NCI-H510A treated with DMSO at 0.1 percent for 48 hours (cell line): ENCODE results near the gene NPL.

Source experiments
- DNase-seq: peaks from one replicate; lab custom pipeline; 2025; lab: John Stamatoyannopoulos, UW

Gene NPL

GRCh38 chr1:182816863-182817262, 27.3 kb downstream of the NPL start:
- DNase-seq = peak; percentile 10

GRCh38 chr1:182817802-182818201, 28.2 kb downstream of the NPL start:
- DNase-seq = no peak

GRCh38 chr1:182823220-182823619, 33.6 kb downstream of the NPL start:
- DNase-seq = no peak

GRCh38 chr1:182826892-182827291, 37.3 kb downstream of the NPL start:
- no peak for DNase-seq

DNA sequence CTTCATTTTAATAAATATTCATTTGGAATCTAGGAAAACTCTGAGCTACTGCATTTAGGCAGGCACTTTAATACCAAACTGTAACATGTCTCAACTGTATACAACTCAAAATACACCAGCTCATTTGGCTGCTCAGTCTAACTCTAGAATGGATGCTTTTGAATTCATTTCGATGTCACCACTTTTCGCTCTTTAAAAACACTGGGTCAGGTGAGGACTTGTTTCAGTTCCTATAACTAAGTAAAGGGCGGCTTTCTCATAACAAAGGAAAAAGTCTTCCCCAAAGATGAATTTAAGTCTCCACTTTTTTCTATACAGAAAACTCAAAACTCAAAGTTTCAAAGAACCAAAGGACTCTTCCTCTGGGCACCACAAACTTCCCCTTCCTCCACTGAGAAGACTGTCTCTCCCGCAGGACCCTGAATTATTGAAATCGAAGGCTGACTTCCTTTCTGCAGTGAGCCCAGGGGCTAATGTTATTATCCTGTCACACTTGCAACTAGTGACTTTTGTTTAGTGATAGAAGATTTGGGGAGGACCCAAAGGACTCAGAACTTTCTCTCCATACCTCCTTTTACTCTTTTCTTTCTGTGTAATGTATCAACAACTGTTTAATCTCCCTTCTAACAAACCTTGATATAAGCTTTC, 39.8 kb downstream of the NPL start:
- no peak for DNase-seq

- DNase-seq = no peak
Observed at GRCh38 chr1:182833271-182833670, 43.7 kb downstream of the NPL start.

- no peak for DNase-seq
Observed at GRCh38 chr1:182834326-182834725, 44.8 kb downstream of the NPL start.

- no peak for DNase-seq
Observed at GRCh38 chr1:182835806-182836205, 46.2 kb downstream of the NPL start.

DNA sequence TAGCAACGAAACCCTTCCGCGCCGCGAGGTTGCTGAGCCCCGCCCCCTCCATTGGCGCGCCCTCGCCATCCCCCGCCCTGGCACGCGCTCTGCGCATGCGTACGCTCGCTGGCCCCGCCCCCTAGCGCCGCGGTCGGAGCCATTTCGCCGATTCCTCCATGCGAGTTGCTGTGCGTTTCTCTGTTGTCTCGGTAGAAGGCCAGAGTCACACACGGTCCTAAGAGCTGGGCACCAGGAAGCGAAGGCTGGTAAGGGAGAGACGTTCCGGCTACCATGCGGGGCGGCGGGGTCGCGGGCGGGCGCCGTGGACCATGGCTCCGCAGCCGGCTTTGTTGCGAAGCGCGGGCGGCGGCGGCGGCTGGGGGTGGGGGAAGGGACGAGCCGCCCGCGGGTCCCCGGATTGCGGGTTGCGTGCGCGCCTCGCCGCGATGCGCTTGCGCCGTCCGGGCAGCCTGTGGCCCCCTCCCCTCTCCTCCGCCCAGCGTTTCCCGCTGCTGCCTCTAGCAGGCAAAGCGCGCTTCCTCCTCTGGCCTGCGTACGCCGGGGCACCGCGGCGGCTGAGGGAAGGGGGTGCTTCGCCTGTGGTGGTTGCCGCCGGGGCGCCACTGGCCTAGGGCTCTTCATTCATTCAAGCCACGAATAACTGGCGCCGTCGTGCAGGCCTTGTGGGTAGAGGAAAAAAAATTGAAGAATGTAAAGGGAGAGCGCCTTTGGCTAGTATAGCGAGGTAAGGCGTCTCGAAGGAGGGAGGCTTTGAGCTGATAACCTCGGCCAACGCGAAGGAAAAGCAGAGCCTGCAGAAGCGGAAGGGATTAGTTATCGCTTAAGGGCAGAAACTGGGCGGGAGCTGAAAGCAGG, 49.9 kb downstream of the NPL start, which contains the start of gene DHX9:
DHX9 (plus strand) TSS at position 139 of the 858 bp plus-strand sequence. CDS start 3,220 bp downstream, outside the sequence.
- peak; percentile 85 for DNase-seq

DNA sequence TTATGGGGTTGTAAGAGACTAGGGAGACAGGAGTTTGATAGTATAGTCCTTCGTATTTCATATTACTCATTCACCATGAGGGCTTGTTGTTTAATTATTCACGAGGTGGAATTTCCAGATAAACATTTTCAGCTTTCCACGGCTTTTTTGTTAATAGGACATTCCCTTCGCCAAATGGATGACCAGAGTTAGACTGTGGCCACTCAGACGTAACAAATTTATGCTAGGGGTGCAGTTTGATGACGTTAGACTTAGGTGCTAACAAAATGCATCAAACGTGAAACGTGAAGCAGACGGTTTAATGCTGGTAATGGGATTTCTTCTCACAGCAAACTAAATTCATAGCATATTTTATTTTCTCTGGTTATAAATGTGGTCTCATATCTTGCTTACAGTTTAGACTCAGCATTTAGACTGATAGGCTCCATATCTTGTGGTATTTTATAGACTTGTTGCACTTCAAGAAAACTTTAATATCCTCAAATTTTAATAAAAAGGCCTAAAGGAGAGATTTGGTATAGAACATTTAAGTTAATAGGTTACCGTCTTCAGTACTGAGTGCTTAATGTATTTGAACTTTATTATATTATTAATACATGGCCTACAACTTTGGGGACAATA, 51.9 kb downstream of the NPL start:
- peak; percentile 13 for DNase-seq

GRCh38 chr1:182842265-182842664, 52.7 kb downstream of the NPL start:
- DNase-seq = no peak

GRCh38 chr1:182845379-182845778, 55.8 kb downstream of the NPL start:
- no peak for DNase-seq

DNA sequence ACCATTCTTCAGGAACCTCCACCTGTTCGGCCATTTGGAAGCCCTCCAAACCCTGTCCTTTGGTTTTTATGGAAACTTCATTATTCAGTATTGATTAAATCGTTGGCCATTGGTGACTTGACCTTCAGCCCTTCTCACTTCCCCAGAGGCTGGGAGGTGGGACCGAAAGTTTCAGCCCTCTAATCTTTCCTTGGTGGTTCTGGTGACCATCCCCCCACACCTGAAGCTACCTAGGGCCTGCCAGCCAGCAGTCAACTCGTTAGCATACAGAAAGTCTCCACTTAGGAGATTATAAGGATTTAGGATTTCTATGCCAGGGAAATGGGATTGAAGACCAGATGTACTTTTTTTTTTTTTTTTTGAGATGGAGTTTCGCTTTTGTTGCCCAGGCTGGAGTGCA, 56.3 kb downstream of the NPL start:
- DNase-seq = no peak

DNA sequence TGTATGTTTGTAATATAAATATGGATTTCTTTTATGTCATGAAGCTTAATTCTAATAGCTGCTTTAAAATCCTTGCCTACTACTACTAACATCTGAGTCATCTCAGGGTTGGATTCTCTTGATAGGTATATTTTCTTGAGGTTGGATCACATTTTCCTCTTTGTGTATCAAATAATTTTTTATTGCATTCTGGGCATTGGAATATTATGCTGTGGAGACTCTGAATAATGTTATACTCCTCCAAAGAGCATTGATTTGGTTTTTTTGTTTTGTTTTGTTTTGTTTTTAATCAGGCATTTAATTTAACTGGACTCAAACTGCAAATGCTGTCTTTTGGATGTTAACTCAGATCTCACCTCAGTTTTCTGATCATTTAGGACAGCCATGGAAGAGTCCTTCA, 57.5 kb downstream of the NPL start:
- no peak for DNase-seq

- no peak for DNase-seq
Observed at GRCh38 chr1:182848736-182849135, 59.2 kb downstream of the NPL start.

DNA sequence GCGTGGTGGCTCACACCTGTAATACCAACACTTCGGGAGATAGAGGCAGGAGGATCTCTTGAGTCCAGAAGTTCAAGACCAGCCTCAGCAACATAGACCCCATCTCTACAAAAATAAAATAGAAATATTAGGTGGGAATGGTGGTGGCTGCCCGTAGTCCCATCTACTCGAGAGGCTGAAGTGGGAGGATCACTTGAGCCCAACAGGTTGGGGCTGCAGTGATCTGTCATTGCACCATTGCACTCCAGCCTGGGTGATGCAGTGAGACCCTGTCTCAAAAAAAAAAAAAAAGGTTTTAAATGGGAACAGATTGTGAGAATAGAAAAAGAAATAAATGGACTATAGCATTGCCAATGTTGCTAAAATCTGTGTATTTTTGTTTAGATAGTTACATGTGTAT, 60.7 kb downstream of the NPL start:
- no peak for DNase-seq

DNA sequence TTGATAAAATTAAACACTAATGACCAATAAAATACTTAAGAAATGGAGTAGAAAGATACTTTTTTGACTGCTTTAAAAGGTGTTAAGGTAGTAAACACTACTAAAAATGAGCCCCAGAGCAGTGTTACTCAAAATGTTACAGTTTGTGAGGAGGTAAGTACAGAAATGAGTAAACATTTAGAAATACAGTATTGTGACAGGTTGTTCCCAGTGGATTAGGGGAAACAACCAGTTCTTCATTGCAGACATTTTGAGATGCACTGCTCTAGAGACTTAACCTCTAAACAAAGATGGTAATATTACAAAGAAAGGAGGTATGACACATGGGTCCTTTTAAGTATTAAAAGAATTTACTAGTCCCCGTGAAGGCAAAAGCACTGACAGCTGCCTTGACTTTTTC, 62.3 kb downstream of the NPL start:
- DNase-seq = no peak

DNA sequence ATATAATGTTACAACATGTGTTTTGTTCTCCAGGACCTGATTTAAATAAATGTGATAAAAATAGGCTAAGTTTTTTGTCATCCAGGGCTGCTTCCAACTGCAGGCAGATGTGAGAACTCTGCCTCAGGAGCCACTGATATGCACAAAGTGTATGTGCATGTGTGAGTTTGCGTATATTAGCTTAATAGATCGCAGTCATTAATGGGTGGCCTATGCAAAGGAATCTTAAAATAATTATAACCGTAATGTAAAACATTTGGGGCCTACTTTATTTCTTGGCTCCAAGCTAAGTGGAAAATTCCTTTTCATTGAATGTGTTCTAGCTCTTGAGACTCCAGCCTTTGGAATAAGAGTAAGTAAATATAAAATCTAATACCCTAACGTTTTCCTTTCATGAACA, 66.3 kb downstream of the NPL start:
- no peak for DNase-seq

- no peak for DNase-seq
Observed at GRCh38 chr1:182857212-182857611, 67.6 kb downstream of the NPL start.

GRCh38 chr1:182860658-182861057, 71.1 kb downstream of the NPL start:
- DNase-seq = no peak

GRCh38 chr1:182861994-182862393, 72.4 kb downstream of the NPL start:
- no peak for DNase-seq

GRCh38 chr1:182862827-182863226, 73.3 kb downstream of the NPL start:
- no peak for DNase-seq

DNA sequence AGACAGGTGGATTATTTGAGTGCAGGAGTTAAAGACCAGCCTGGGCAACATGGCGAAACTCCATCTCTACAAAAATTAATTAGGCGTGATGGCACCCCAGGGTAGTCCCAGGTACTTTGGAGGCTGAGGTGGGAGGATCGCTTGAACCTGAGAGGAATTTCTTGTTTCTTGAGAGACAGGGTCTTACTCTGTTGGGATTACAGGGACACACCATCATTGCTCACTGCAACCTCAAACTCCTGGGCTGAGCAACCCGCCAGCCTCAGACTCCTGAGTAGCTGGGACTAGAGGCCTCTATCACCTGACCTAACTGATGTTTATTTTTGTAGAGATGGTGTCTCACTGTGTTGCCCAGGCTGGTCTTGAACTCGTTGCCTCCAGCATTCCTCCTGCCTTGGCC, 74.4 kb downstream of the NPL start:
- no peak for DNase-seq
